Hepatocyte (in vitro differentiated cells): Measurements from ENCODE around the gene AMIGO3. TPM values are rescaled to one million over a fixed set of nuclear protein-coding genes. Genes with fewer than 3 reads are reported as not detected.

Experiments used
- DNase-seq: peaks from one replicate; pipeline ENCODE4 v3.0.0-alpha.2; 2016; ENCODE audit warnings: low spot score
- H2AFZ ChIP-seq: fragments of 200-600 bp; sonication (generic); 2 replicates; pipeline ENCODE4 v1.6.0; 2016; ENCODE audit warnings: antibody characterized with exemption, mild to moderate bottlenecking
- H3K27ac ChIP-seq: fragments of 200-600 bp; sonication (generic); 2 replicates; pipeline ENCODE4 v1.5.1; 2016; ENCODE audit warnings: mild to moderate bottlenecking
- H3K27me3 ChIP-seq: fragments of 200-600 bp; sonication (generic); 2 replicates; pipeline ENCODE4 v1.6.1; 2016
- H3K36me3 ChIP-seq: fragments of 200-600 bp; sonication (generic); replicated peaks from 2 replicates; pipeline ENCODE4 v1.5.1; 2016; ENCODE audit warnings: low read depth; ENCODE audit not compliant: insufficient read depth
- H3K4me1 ChIP-seq: fragments of 200-600 bp; sonication (generic); 2 replicates; pipeline ENCODE4 v1.5.1; 2016; ENCODE audit warnings: mild to moderate bottlenecking, moderate library complexity; ENCODE audit not compliant: insufficient read depth
- H3K4me2 ChIP-seq: fragments of 200-600 bp; sonication (generic); 2 replicates; pipeline ENCODE4 v1.6.0; 2016
- H3K4me3 ChIP-seq: fragments of 200-600 bp; sonication (generic); 2 replicates; pipeline ENCODE4 v1.5.1; 2016; ENCODE audit warnings: mild to moderate bottlenecking
- H3K79me2 ChIP-seq: fragments of 200-600 bp; sonication (generic); 2 replicates; pipeline ENCODE4 v1.6.0; 2017; ENCODE audit warnings: mild to moderate bottlenecking
- H3K9me2 ChIP-seq: fragments of 200-600 bp; sonication (generic); replicated peaks from 2 replicates; pipeline ENCODE4 v1.6.0; 2017; ENCODE audit warnings: mild to moderate bottlenecking; ENCODE audit not compliant: insufficient read depth
- H3K9me3 ChIP-seq: fragments of 200-600 bp; sonication (generic); 2 replicates; pipeline ENCODE4 v1.5.1; 2016; ENCODE audit warnings: low read depth, mild to moderate bottlenecking
- H4K20me1 ChIP-seq: fragments of 200-600 bp; sonication (generic); 2 replicates; pipeline ENCODE4 v1.6.0; 2016; ENCODE audit warnings: mild to moderate bottlenecking; ENCODE audit not compliant: insufficient read depth, poor library complexity, severe bottlenecking
- EZH2 ChIP-seq: fragments of 200-600 bp; sonication (generic); IDR thresholded peaks from 2 replicates; pipeline ENCODE4 v1.6.1; 2016; ENCODE audit warnings: antibody characterized with exemption, mild to moderate bottlenecking, borderline replicate concordance
- EZH2phosphoT487 ChIP-seq: fragments of 200-600 bp; sonication (generic); IDR thresholded peaks from one replicate; pipeline ENCODE4 v1.6.1; 2018; ENCODE audit warnings: antibody characterized with exemption, mild to moderate bottlenecking, low read depth, moderate library complexity; ENCODE audit not compliant: unreplicated experiment, severe bottlenecking
- WGBS: methylation state at CpG from one replicate; pipeline ENCODE4 v1.1.6; 2016; ENCODE audit warnings: low lambda C conversion rate; ENCODE audit errors: missing lambda C conversion rate; 5-methylcytosine and 5-hydroxymethylcytosine counted together
- polyA plus RNA-seq: library from polyadenylated mRNA; unstranded; fragments of >200 nt; fragmentation: Nextera tagmentation; extraction: Ambion mirVana; gene quantifications from 2 replicates; pipeline ENCODE4 v1.2.1, GENCODE V29; 2016
- small RNA-seq: library from RNA; depleted of rRNA; stranded (forward); fragments of <200 nt; gene quantifications from one replicate; pipeline ENCODE3, GENCODE V24; 2014
- total RNA-seq: library from RNA; depleted of rRNA; stranded (reverse); fragments of >200 nt; gene quantifications from 2 replicates; pipeline ENCODE4 v1.2.3, GENCODE V29; 2014
- TF ChIP-seq, protein P1 (sequence below): fragments of 200-600 bp; sonication (generic); IDR thresholded peaks from 2 replicates; pipeline ENCODE4 v1.5.1; 2016; ENCODE audit warnings: antibody characterized with exemption, mild to moderate bottlenecking; ENCODE audit not compliant: poor library complexity

AMIGO3 gene
- total and polyA plus RNA-seq, 2 experiments from 2014 or later = 0.57 to 1.7 TPM

DNA sequence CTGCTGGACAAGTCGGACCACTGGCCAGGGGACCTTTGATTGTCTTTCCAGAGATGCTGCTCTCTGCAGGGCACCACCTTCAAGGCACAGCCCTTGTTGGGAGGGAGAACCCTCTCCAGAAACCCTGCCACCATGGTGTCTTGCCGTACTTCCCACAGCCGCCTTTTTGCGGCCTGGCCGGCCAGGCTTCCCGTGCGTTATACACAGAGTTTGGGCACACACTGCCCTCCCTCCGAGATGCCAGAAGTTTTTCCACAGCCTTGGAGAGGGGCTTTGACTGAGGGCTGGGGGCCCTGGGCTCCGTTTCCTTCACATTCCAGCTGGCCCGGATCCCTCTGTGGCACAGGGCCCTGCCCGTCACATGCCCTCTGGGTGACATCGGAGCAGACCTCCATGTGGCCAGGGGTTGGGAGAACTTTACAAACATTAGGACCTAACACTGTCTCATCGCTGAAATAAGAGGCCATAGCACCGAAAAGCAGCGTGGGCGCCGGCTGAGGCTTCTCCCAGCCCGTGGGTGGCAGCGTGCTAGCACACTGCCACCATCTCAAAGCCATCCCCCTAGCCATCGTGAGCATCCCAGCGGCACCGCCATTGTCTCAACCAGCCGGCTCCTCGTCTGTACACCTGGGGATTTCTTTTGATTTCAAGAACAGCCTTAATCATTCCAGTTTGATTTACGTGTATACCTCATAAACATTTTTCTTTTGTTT, 51.6 kb downstream of the AMIGO3 start:
- 92% methylated on average over 23 of the region's 25 CpGs for WGBS
- Histone ChIP-seq H3K36me3 (no peaks in the 10 kb centered on the region), H3K79me2 (no peaks in the 10 kb centered on the region), H2AFZ (no peak overlapping the region), H3K27me3 (no peaks in the 10 kb centered on the region), H3K9me3 (no peaks in the 10 kb centered on the region), H3K4me3 (no peak overlapping the region), H3K4me2 (peak overlapping the region; percentile 15), H3K9me2 (no peaks in the 10 kb centered on the region), H3K27ac (peak overlapping the region; percentile 73), H4K20me1 (no peaks in the 10 kb centered on the region), H3K4me1 (peaks cover 31% of the 10 kb centered on the region)
- no peak for TF ChIP-seq EZH2
- TF ChIP-seq, protein P1, sequence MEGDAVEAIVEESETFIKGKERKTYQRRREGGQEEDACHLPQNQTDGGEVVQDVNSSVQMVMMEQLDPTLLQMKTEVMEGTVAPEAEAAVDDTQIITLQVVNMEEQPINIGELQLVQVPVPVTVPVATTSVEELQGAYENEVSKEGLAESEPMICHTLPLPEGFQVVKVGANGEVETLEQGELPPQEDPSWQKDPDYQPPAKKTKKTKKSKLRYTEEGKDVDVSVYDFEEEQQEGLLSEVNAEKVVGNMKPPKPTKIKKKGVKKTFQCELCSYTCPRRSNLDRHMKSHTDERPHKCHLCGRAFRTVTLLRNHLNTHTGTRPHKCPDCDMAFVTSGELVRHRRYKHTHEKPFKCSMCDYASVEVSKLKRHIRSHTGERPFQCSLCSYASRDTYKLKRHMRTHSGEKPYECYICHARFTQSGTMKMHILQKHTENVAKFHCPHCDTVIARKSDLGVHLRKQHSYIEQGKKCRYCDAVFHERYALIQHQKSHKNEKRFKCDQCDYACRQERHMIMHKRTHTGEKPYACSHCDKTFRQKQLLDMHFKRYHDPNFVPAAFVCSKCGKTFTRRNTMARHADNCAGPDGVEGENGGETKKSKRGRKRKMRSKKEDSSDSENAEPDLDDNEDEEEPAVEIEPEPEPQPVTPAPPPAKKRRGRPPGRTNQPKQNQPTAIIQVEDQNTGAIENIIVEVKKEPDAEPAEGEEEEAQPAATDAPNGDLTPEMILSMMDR = no peak
- TF ChIP-seq EZH2phosphoT487 = no peak
- no peak for DNase-seq

Small RNA genes lying within 50 kb of the gene (small RNA-seq; reads per million reads assigned to genes)
- not detected for gene AMIGO3
- not detected for gene COX6CP14

Other genes with a start within 250 kb of the AMIGO3 start
- 59.9 and 63.7 TPM in 2 replicates for gene DAG1, start 249.4 kb downstream of the AMIGO3 start, total RNA-seq
- gene DAG1, start 249.4 kb downstream of the AMIGO3 start, polyA plus RNA-seq = 44.6 and 50.3 TPM in 2 replicates
- gene BSN, start 165.2 kb downstream of the AMIGO3 start, total RNA-seq = 0.16 and 0.37 TPM in 2 replicates
- gene BSN, start 165.2 kb downstream of the AMIGO3 start, polyA plus RNA-seq = 0.44 and 0.66 TPM in 2 replicates
- gene APEH, start 45.3 kb downstream of the AMIGO3 start, total RNA-seq = 120 and 125 TPM in 2 replicates
- 138 and 148 TPM in 2 replicates for gene APEH, start 45.3 kb downstream of the AMIGO3 start, polyA plus RNA-seq
- gene MST1, start 30.2 kb downstream of the AMIGO3 start, total RNA-seq = 90.3 and 116 TPM in 2 replicates
- gene MST1, start 30.2 kb downstream of the AMIGO3 start, polyA plus RNA-seq = 137 and 158 TPM in 2 replicates
- 27.7 and 32.1 TPM in 2 replicates for gene RNF123, start 30.1 kb downstream of the AMIGO3 start, total RNA-seq
- 34.6 and 39.1 TPM in 2 replicates for gene RNF123, start 30.1 kb downstream of the AMIGO3 start, polyA plus RNA-seq
- gene GMPPB, start 4.3 kb upstream of the AMIGO3 start, total RNA-seq = 24.3 and 31.5 TPM in 2 replicates
- gene GMPPB, start 4.3 kb upstream of the AMIGO3 start, polyA plus RNA-seq = 41.0 and 48.7 TPM in 2 replicates
- gene IP6K1, start 66.9 kb upstream of the AMIGO3 start, total RNA-seq = 32.3 and 32.6 TPM in 2 replicates
- gene IP6K1, start 66.9 kb upstream of the AMIGO3 start, polyA plus RNA-seq = 21.6 and 23.8 TPM in 2 replicates
- gene CDHR4, start 80.2 kb upstream of the AMIGO3 start, total RNA-seq = 0.57 TPM in 1 of 2 replicates, not detected in the other
- 0.57 and 1.5 TPM in 2 replicates for gene CDHR4, start 80.2 kb upstream of the AMIGO3 start, polyA plus RNA-seq
- 4.5 and 5.1 TPM in 2 replicates for gene INKA1, start 83.6 kb upstream of the AMIGO3 start, total RNA-seq
- gene INKA1, start 83.6 kb upstream of the AMIGO3 start, polyA plus RNA-seq = 5.8 and 6.2 TPM in 2 replicates
- 10.7 and 14.7 TPM in 2 replicates for gene UBA7, start 94.3 kb upstream of the AMIGO3 start, total RNA-seq
- 21.6 and 22.2 TPM in 2 replicates for gene UBA7, start 94.3 kb upstream of the AMIGO3 start, polyA plus RNA-seq
- 2.5 and 4.9 TPM in 2 replicates for gene TRAIP, start 136.9 kb upstream of the AMIGO3 start, total RNA-seq
- gene TRAIP, start 136.9 kb upstream of the AMIGO3 start, polyA plus RNA-seq = 3.1 and 6.6 TPM in 2 replicates
- 3.5 and 3.9 TPM in 2 replicates for gene CAMKV, start 150.2 kb upstream of the AMIGO3 start, total RNA-seq
- 2.0 and 2.7 TPM in 2 replicates for gene CAMKV, start 150.2 kb upstream of the AMIGO3 start, polyA plus RNA-seq
- 7.5 and 8.7 TPM in 2 replicates for gene MST1R, start 184.2 kb upstream of the AMIGO3 start, total RNA-seq
- gene MST1R, start 184.2 kb upstream of the AMIGO3 start, polyA plus RNA-seq = 5.3 and 12.1 TPM in 2 replicates
- 10.7 and 13.6 TPM in 2 replicates for gene MON1A, start 210.1 kb upstream of the AMIGO3 start, total RNA-seq
- gene MON1A, start 210.1 kb upstream of the AMIGO3 start, polyA plus RNA-seq = 9.5 and 11.5 TPM in 2 replicates
- 59.6 and 69.0 TPM in 2 replicates for gene RBM6, start 220.5 kb upstream of the AMIGO3 start, total RNA-seq
- gene RBM6, start 220.5 kb upstream of the AMIGO3 start, polyA plus RNA-seq = 47.2 and 78.5 TPM in 2 replicates